Measurements from ENCODE around the gene LMO4. TPM values are rescaled to one million over a fixed set of nuclear protein-coding genes. Genes with fewer than 3 reads are reported as not detected.

Gene LMO4
- total RNA-seq, 2 experiments from 2014 or later, result 22.9 to 27.2 TPM

DNA sequence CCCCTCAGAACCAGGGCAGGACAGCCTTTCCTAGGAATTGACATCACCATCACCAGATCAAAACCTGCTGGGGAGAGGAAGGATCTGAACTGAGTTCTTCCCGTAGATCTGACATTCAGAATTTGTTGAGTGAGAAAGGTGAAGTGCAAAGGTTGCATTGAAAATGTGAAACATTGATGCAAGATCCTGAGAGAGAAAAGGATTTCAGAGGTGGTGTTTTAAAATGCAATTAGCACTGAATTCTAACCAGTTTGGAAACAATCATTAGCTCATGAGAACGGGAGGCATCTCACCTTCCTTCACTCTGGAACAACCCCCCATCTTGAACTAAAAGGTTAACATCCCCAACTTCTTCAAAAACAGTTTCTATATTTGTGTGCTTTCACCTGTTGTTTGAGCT is 20.4 kb downstream of the LMO4 start:
- no peaks in the 10 kb centered on the region for H3K27me3 Mint-ChIP-seq
- peaks cover 17% of the 10 kb centered on the region for H3K36me3 Mint-ChIP-seq (ENCODE audit: low read depth)
- CTCF ChIA-PET, result no interaction called here
- H3K4me3 Mint-ChIP-seq, result no peak overlapping the region
- DNase-seq, result no peak
- H3K27ac Mint-ChIP-seq, result no peak overlapping the region
- H3K9me3 Mint-ChIP-seq, result no peaks in the 10 kb centered on the region
- H3K4me1 Mint-ChIP-seq, result no peaks in the 10 kb centered on the region
- POLR2A ChIA-PET, result no interaction called here

DNA sequence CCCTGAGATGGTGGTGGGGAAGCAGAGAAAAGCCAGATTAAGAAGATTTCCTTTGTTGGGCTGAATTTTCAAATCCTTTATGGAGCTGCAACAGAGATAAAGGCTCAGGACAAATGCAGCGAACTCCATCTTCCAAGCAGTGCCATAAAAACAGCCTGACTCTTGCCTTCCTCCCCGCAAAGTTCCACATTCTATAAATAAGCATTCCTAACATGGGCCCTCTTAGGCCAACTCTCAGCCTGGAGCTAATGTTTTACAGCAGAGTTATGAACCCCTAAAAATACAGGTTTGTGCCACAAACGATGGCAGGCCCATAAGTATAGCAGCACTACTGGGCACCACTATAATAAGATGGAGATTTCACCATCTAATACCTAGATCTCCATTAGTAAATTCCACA is 27.2 kb downstream of the LMO4 start:
- no peaks in the 10 kb centered on the region for H3K9me3 Mint-ChIP-seq
- no peak overlapping the region for H3K27ac Mint-ChIP-seq
- H3K27me3 Mint-ChIP-seq, result peaks cover 2% of the 10 kb centered on the region
- DNase-seq, result no peak
- H3K4me3 Mint-ChIP-seq, result no peak overlapping the region
- POLR2A ChIA-PET, result no interaction called here
- H3K36me3 Mint-ChIP-seq (ENCODE audit: low read depth), result no peaks in the 10 kb centered on the region
- no peaks in the 10 kb centered on the region for H3K4me1 Mint-ChIP-seq
- CTCF ChIA-PET, result interaction anchor here (1.4 kb wide), 1 partner anchor 30 kb away, joined by 3 read pairs; no protein-coding TSS in a partner anchor

DNA sequence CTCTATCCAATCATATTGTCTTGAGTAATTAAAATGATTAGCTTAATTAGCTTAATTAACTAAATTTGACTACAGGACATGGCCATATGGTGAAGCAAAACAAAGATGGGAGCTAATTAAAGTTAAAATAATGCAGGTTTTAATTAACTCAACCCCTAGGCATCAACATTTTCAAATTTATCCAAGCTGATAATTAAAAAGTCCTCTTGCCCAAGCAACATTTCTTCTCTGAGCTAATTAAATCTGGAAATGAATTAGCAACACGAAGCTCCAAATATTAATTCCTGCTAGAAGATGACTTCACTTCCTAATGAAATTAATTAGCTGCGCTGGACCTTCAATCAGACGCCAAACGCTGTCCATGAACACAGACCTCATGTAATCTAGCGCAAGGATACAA is 27.9 kb downstream of the LMO4 start:
- Mint-ChIP-seq H3K36me3 (ENCODE audit: low read depth) (no peaks in the 10 kb centered on the region), H3K4me3 (no peak overlapping the region), H3K27ac (no peak overlapping the region), H3K4me1 (no peaks in the 10 kb centered on the region), H3K9me3 (no peaks in the 10 kb centered on the region), H3K27me3 (peaks cover 2% of the 10 kb centered on the region)
- CTCF ChIA-PET, result interaction anchor here (0.7 to 1.4 kb wide), 2 partner anchors 30 to 48 kb away, joined by 3 to 5 read pairs; no protein-coding TSS in a partner anchor
- DNase-seq, result no peak
- POLR2A ChIA-PET, result no interaction called here

DNA sequence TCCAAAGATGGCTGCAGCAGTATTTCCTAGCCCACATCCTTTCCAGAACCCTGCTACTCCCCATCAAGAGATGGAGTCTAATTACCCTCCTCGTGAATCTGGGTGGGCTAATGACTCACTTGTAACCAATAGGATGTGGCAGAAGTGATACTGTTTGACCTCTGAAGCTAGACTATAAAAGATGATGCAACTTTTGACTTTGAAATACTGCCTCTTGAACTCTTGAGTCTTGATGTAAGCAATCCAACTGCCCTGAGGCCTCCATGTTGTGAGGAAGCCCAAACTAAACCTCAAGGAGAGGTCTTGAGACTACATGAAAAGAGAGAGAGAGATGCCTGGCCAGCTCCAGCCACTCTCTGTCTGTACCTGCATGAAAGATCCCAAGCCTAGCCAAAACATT is 29.5 kb downstream of the LMO4 start:
- CTCF ChIA-PET, result no interaction called here
- Mint-ChIP-seq H3K4me3 (no peak overlapping the region), H3K4me1 (no peaks in the 10 kb centered on the region), H3K27me3 (peaks cover 2% of the 10 kb centered on the region), H3K36me3 (ENCODE audit: low read depth) (no peaks in the 10 kb centered on the region), H3K9me3 (no peaks in the 10 kb centered on the region), H3K27ac (no peak overlapping the region)
- POLR2A ChIA-PET, result no interaction called here
- DNase-seq, result no peak

DNA sequence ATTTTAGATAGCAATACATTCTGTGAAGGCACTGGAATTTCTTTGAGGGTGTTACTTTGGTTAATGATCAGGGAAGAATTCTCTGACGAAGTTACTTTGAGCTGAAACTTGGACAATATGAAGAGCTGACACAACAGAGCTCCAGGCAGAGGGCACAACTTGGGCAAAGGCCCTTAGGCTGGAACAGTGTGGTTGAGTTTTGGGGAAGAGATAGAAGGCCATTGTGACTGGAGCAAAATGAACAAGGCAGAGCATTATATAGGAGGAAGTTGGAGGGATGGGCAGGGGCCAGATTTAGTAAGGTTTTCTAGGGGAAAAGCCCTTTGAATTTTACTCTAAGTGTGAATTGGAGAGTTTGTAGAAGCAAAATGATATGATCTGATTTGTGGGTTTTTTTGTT is 30.9 kb downstream of the LMO4 start:
- CTCF ChIA-PET, result no interaction called here
- H3K27ac Mint-ChIP-seq, result no peak overlapping the region
- peaks cover 2% of the 10 kb centered on the region for H3K27me3 Mint-ChIP-seq
- POLR2A ChIA-PET, result no interaction called here
- H3K9me3 Mint-ChIP-seq, result no peaks in the 10 kb centered on the region
- H3K36me3 Mint-ChIP-seq (ENCODE audit: low read depth), result no peaks in the 10 kb centered on the region
- H3K4me1 Mint-ChIP-seq, result no peaks in the 10 kb centered on the region
- no peak for DNase-seq
- no peak overlapping the region for H3K4me3 Mint-ChIP-seq

DNA sequence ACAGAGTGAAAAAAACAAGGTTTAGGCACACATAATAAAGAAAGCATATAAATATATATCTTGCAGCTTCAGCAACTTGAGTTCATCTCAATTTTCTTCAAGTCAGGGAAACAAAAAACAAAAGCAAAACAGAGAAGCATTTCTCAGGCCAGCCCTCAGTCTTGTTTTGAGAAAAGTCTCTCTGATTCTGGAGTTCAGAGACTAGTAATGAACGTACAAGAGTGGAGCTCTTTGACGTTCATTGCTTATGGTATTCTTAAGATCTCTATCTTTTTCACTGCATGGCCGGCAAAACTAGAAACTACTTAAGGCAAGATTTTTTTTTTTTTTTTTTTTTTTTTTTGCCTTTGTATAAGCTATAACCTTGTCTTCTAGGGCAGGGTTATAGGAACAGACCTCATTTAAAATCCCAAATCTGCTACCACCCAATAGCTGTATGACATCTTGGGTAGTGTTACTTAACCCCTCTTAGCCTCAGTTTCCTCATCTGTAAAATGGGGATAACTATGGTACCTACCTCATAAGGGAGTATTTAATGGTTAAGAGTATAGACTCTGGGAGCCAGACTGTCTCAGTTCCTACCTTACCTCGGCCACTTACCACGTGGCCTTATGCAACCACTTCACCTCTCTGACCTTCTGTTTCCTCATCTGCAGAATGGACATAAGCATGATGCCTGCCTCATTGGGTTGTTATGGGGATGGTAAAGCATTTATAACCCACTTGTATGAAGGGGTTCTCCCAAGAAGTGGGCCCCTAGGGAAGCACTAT is 33.6 kb downstream of the LMO4 start:
- POLR2A ChIA-PET, result no interaction called here
- H3K4me3 Mint-ChIP-seq, result no peak overlapping the region
- CTCF ChIA-PET, result interaction anchor here (0.6 to 0.7 kb wide), 2 partner anchors 44 to 54 kb away, joined by 3 to 4 read pairs; no protein-coding TSS in a partner anchor

DNA sequence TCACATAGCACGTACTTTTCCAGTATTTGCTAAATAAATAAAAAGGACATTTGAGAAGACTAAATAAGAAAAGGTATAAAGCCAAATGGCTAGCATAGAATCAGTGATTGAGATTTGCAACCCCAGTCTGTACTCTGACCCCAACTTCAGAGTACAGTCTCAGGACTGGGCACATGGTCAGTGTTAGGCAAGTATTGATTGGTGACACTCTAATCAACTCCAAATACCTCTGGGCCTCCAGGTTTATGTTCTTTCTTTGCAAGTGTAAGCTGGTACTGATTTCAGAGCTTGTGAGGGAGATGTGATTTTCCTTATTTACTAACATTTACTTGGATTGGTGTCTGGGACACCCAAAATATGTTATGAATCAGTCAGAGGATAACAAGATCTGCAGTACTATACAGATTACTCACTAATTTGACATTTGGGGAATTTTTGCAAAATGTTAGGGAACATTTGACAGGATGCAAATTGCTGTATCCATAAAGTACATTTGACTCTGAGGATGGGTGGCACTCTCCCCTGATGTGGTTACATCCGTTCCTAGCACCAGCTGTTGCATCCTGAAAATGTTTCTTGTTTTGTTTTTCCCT is 34.2 kb downstream of the LMO4 start:
- H3K9me3 Mint-ChIP-seq, result no peaks in the 10 kb centered on the region
- no peak overlapping the region for H3K27ac Mint-ChIP-seq
- H3K4me3 Mint-ChIP-seq, result no peak overlapping the region
- CTCF ChIA-PET, result no interaction called here
- peaks cover 2% of the 10 kb centered on the region for H3K27me3 Mint-ChIP-seq
- DNase-seq, result no peak
- POLR2A ChIA-PET, result no interaction called here
- H3K4me1 Mint-ChIP-seq, result no peaks in the 10 kb centered on the region
- H3K36me3 Mint-ChIP-seq (ENCODE audit: low read depth), result no peaks in the 10 kb centered on the region

More for the DNA sequence above, 33.6 kb downstream of the LMO4 start:
- no peak for DNase-seq
- Mint-ChIP-seq H3K4me1 (no peaks in the 10 kb centered on the region), H3K9me3 (no peaks in the 10 kb centered on the region), H3K36me3 (ENCODE audit: low read depth) (no peaks in the 10 kb centered on the region), H3K27me3 (peaks cover 2% of the 10 kb centered on the region), H3K27ac (no peak overlapping the region)

DNA sequence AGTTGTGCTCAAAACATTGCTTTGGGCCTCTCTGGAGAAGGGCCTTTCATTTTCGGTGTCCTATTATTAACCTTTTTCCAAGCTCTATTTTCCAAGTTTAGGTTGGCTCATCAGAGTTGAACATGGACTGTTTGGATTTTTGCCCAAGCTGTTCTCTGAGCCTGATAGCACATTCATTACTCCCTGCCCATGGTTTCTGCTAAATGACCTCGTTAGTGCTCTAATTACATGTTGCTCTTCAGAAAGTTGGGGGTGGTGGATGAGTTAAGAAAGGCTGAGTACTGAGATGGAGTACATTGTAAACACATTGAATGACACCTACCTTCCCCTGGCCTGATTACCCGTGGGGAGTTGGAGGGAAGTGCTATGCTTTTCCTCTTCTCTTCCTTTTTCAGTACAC is 38.9 kb downstream of the LMO4 start:
- H3K4me3 Mint-ChIP-seq, result no peak overlapping the region
- POLR2A ChIA-PET, result no interaction called here
- no peaks in the 10 kb centered on the region for H3K9me3 Mint-ChIP-seq
- no peak for DNase-seq
- no peaks in the 10 kb centered on the region for H3K4me1 Mint-ChIP-seq
- H3K36me3 Mint-ChIP-seq (ENCODE audit: low read depth), result no peaks in the 10 kb centered on the region
- CTCF ChIA-PET, result interaction anchor here (1.1 kb wide), 1 partner anchor 13 kb away, joined by 3 read pairs; no protein-coding TSS in a partner anchor
- no peaks in the 10 kb centered on the region for H3K27me3 Mint-ChIP-seq
- no peak overlapping the region for H3K27ac Mint-ChIP-seq

DNA sequence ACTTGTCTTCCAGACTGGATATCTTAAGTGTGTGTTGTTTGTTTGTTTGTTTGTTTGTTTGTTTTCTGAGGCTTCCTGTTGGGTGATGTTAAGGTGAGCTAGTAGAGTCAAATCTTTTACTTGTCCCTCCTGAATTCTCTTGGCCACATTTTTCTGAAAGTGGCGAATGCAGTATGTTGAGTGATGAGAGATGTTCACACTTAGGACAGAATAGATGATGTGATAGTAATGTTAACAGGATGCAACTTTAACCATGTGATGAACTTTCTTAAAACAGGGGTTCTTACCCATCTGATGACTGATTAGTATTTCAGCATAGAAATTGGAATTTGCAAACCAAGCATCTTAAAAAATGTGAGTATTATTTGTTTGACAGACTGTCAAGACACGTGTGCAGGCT is 40.2 kb downstream of the LMO4 start:
- Mint-ChIP-seq H3K27ac (no peak overlapping the region), H3K27me3 (no peaks in the 10 kb centered on the region), H3K4me1 (no peaks in the 10 kb centered on the region), H3K9me3 (no peaks in the 10 kb centered on the region), H3K36me3 (ENCODE audit: low read depth) (no peaks in the 10 kb centered on the region), H3K4me3 (no peak overlapping the region)
- no peak for DNase-seq
- ChIA-PET CTCF (no interaction called here), POLR2A (no interaction called here)

DNA sequence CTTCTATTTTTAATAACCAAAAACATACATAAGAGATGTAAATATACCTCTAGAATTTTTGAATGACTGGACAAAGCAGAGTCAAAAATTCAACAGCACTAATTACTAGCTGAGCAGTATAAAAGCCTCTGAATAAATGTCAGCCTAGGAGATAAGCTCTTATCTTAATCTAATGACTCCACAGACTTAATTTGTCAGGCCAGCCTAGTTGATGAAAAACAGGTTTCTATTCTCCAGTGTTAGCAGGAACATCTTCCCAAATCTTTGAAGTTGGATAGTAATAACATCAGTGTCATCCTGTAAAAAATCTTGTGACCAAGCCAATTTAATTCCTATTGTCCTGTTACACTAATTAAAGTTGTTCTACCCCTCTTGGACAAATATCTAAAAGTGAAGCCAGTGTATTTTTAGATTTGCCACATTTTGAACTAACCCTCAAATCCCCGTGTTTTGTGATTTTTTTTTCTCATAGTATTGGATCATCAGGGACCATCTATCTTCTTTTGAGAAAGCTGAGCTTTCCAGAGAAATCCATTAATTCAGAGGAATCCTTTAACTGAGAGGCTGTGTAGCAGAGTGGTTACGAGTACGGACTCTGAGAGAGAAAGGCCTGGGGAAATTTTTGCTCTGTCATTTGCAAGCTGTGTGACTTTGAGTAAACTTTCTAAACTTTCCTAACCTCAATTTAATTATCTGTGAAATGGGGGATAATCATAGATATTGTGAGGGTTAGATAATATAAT is 41.2 kb downstream of the LMO4 start:
- H3K4me3 Mint-ChIP-seq, result no peak overlapping the region
- no peaks in the 10 kb centered on the region for H3K4me1 Mint-ChIP-seq
- no peak for DNase-seq
- H3K9me3 Mint-ChIP-seq, result no peaks in the 10 kb centered on the region
- no peaks in the 10 kb centered on the region for H3K36me3 Mint-ChIP-seq (ENCODE audit: low read depth)
- no peak overlapping the region for H3K27ac Mint-ChIP-seq
- ChIA-PET CTCF (no interaction called here), POLR2A (no interaction called here)
- H3K27me3 Mint-ChIP-seq, result no peaks in the 10 kb centered on the region

DNA sequence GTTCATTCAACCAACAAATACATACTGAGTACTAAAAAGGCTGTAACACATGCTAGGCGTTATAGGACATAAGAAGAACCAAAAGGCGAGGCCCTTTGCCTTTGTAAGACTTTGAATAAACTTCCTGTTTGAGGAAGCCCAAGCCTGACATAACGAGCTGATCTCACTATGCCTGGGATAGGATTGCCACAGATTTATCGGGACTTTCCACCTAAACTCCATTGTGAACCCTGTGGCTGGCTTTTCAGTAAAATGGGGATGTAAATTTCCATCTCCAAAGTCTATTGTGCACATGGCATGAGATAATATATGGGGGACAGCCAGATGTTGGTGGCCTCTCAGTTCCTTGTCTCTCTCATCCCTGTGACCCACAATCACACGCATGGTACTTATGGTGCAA is 41.9 kb downstream of the LMO4 start:
- Mint-ChIP-seq H3K36me3 (ENCODE audit: low read depth) (no peaks in the 10 kb centered on the region), H3K27me3 (no peaks in the 10 kb centered on the region), H3K9me3 (no peaks in the 10 kb centered on the region), H3K4me1 (no peaks in the 10 kb centered on the region), H3K4me3 (no peak overlapping the region), H3K27ac (no peak overlapping the region)
- CTCF ChIA-PET, result no interaction called here
- DNase-seq, result no peak
- POLR2A ChIA-PET, result no interaction called here

DNA sequence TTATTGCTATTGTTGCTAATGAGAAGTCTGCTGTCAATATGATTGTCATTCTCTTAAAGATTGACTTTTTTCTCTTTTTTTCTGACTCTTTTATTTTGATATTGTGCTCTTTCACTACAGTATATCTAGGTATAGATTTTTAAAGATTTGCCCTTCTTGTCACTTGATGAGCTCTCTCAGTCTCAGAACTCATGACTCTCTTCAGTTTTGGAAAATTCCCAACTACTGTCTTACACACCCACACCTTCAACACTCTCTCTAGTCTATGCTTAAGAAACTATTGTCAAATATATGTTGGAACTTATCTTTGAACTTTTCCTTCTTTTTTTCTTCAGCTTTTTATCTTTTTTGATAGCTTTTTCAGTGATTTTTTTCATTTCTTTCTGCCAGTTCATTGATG is 50.6 kb downstream of the LMO4 start:
- no peak for DNase-seq
- no peak overlapping the region for H3K4me3 Mint-ChIP-seq

DNA sequence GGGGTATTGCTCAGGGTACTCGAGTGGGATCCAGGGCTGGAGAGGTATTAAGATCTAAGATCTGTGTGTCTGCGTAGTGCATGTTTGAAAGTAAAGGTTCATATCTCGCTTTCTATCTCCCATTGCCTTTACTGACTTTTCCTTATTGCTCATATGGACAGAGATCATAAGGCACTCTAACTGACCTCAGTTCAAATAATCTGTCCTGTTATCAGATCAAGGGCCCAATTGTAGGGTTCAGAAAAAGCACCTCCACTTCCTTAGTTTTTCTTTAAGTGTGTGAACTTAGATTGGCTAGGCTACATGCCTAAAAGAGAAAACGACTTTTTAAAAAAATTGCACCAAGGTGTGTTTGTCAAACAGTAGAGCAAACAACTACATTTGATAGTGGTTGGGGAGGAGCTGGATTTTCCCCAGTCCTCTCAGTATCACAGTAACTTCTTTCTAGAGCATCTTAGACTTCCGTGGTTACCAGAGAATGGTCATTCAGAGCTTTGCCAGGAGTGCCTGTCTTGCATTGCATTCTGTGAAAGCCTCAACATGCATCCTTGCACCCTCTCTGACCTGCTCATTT is 57.6 kb downstream of the LMO4 start:
- no peaks in the 10 kb centered on the region for H3K9me3 Mint-ChIP-seq
- H3K27ac Mint-ChIP-seq, result no peak overlapping the region
- POLR2A ChIA-PET, result no interaction called here
- H3K4me3 Mint-ChIP-seq, result no peak overlapping the region
- H3K27me3 Mint-ChIP-seq, result peaks cover 10% of the 10 kb centered on the region
- no peaks in the 10 kb centered on the region for H3K4me1 Mint-ChIP-seq
- no peak for DNase-seq
- no peaks in the 10 kb centered on the region for H3K36me3 Mint-ChIP-seq (ENCODE audit: low read depth)
- CTCF ChIA-PET, result no interaction called here

More for the DNA sequence above, 50.6 kb downstream of the LMO4 start:
- CTCF ChIA-PET, result no interaction called here
- Mint-ChIP-seq H3K4me1 (no peaks in the 10 kb centered on the region), H3K27ac (no peak overlapping the region), H3K36me3 (ENCODE audit: low read depth) (no peaks in the 10 kb centered on the region), H3K9me3 (peaks cover 9% of the 10 kb centered on the region), H3K27me3 (peaks cover 12% of the 10 kb centered on the region)
- POLR2A ChIA-PET, result no interaction called here
